Measurements from ENCODE around the gene TMEM154. TPM values are rescaled to one million over a fixed set of nuclear protein-coding genes. Genes with fewer than 3 reads are reported as not detected.

The TMEM154 gene
- polyA plus RNA-seq, 1 donor (not counting 4 experiments of a cell fraction or from before 2014, with no cell fraction given): 106 TPM

- Histone ChIP-seq H3K9ac (ENCODE audit: control insufficient read depth, extremely low read depth, insufficient read depth, low read length) (no peak overlapping the region), H3K27ac (ENCODE audit: control insufficient read depth, insufficient read depth, low read length) (no peak overlapping the region), H3K79me2 (ENCODE audit: control insufficient read depth, insufficient read depth, low read length) (peaks cover 79% of the 10 kb centered on the region), H3K9me1 (ENCODE audit: control insufficient read depth, extremely low read depth, insufficient read depth, low read length) (no peaks in the 10 kb centered on the region), H3K4me3 (ENCODE audit: control insufficient read depth in 2 of 3, extremely low read depth in 1 of 3, insufficient read depth in 2 of 3, low read depth in 1 of 3, low read length in 3 of 3) (no peak overlapping the region), H3K36me3 (ENCODE audit: control insufficient read depth in 2 of 2, extremely low read depth in 1 of 2, insufficient read depth in 2 of 2, low read length in 2 of 2) (peaks cover 6 to 23% of the 10 kb centered on the region in 2 experiments), H3K4me2 (ENCODE audit: control insufficient read depth, extremely low read depth, insufficient read depth, low read depth, low read length) (no peak overlapping the region), H2AFZ (ENCODE audit: control insufficient read depth, low read length) (no peak overlapping the region), H3K4me1 (ENCODE audit: control insufficient read depth, extremely low read depth, insufficient read depth, low read length) (peaks cover 32% of the 10 kb centered on the region), H3K9me3 (ENCODE audit: control insufficient read depth, low read depth, low read length) (no peaks in the 10 kb centered on the region), H3K27me3 (ENCODE audit: control insufficient read depth, extremely low read depth, insufficient read depth, low read length) (no peaks in the 10 kb centered on the region), H4K20me1 (ENCODE audit: control insufficient read depth, extremely low read depth, insufficient read depth, low read length) (peaks cover 2% of the 10 kb centered on the region)
- FAIRE-seq (peak; percentile 43), DNase-seq (ENCODE audit: low read depth, low spot score) (no peak)
- TF ChIP-seq EZH2 (IDR thresholded peaks at IDR 0.05; ENCODE audit: low read length): no peak
- dilution Hi-C loops (cut with MboI; ENCODE audit: extremely low pct_ligation_motif_present, low sequenced_read_pairs): no loop called here
These were observed 7.3 kb downstream of the TMEM154 start for GRCh38 chr4:152672206-152673092.

GRCh38 chr4:152668338-152668964 is 11.3 kb downstream of the TMEM154 start:
- peaks cover 93% of the 10 kb centered on the region for H3K79me2 ChIP-seq (ENCODE audit: control insufficient read depth, insufficient read depth, low read length)
- no peak overlapping the region for H2AFZ ChIP-seq (ENCODE audit: control insufficient read depth, low read length)
- dilution Hi-C loops (cut with MboI; ENCODE audit: extremely low pct_ligation_motif_present, low sequenced_read_pairs): no loop called here
- no peaks in the 10 kb centered on the region for H3K27me3 ChIP-seq (ENCODE audit: control insufficient read depth, extremely low read depth, insufficient read depth, low read length)
- H3K9me1 ChIP-seq (ENCODE audit: control insufficient read depth, extremely low read depth, insufficient read depth, low read length): no peaks in the 10 kb centered on the region
- FAIRE-seq (no peak), DNase-seq (ENCODE audit: low read depth, low spot score) (no peak)
- H3K4me3 ChIP-seq (ENCODE audit: control insufficient read depth in 2 of 3, extremely low read depth in 1 of 3, insufficient read depth in 2 of 3, low read depth in 1 of 3, low read length in 3 of 3): no peak overlapping the region
- TF ChIP-seq CTCF (optimal IDR thresholded peaks at IDR 0.05 in 1 of 3, IDR thresholded peaks at IDR 0.05 in 1 of 3, conservative IDR thresholded peaks at IDR 0.05 in 1 of 3; ENCODE audit: extremely low read depth in 1 of 3, insufficient read depth in 2 of 3, low read length in 3 of 3) (no peak), EZH2 (IDR thresholded peaks at IDR 0.05; ENCODE audit: low read length) (no peak)
- H3K9ac ChIP-seq (ENCODE audit: control insufficient read depth, extremely low read depth, insufficient read depth, low read length): no peak overlapping the region
- H3K9me3 ChIP-seq (ENCODE audit: control insufficient read depth, low read depth, low read length): no peaks in the 10 kb centered on the region
- peaks cover 12% of the 10 kb centered on the region for H4K20me1 ChIP-seq (ENCODE audit: control insufficient read depth, extremely low read depth, insufficient read depth, low read length)
- H3K27ac ChIP-seq (ENCODE audit: control insufficient read depth, insufficient read depth, low read length): no peak overlapping the region
- peaks cover 17 to 34% of the 10 kb centered on the region in 2 experiments for H3K36me3 ChIP-seq (ENCODE audit: control insufficient read depth in 2 of 2, extremely low read depth in 1 of 2, insufficient read depth in 2 of 2, low read length in 2 of 2)
- H3K4me2 ChIP-seq (ENCODE audit: control insufficient read depth, extremely low read depth, insufficient read depth, low read depth, low read length): no peak overlapping the region
- no peaks in the 10 kb centered on the region for H3K4me1 ChIP-seq (ENCODE audit: control insufficient read depth, extremely low read depth, insufficient read depth, low read length)
